SK-N-SH (cell line): ENCODE data around the gene CUX1. TPM values are rescaled to one million over a fixed set of nuclear protein-coding genes. Genes with fewer than 3 reads are reported as not detected.

Experiments used
- CTCF ChIA-PET: fragments of 300-600, 350-600 bp; formaldehyde crosslinking; extraction: SDS; loops from one replicate; lab custom pipeline; 2021; lab: Yijun Ruan, JAX
- POLR2A ChIA-PET: fragments of 350-600 bp; sonication (Branson Sonifier 250); formaldehyde crosslinking; extraction: SDS; loops from one replicate; lab custom pipeline; 2020; ENCODE audit warnings: antibody characterized with exemption, inconsistent platforms; lab: Yijun Ruan, JAX
- DNase-seq: peaks from one replicate; pipeline ENCODE4 v3.0.0; 2012
- H2AFZ ChIP-seq: fragments of 200-600 bp; sonication (generic); 2 replicates; pipeline ENCODE4 v1.8.1; 2016; ENCODE audit warnings: antibody characterized with exemption, mild to moderate bottlenecking, low read depth
- H3F3A ChIP-seq: fragments of 200-600 bp; sonication (generic); replicated peaks from 2 replicates; pipeline ENCODE3; 2016; ENCODE audit warnings: antibody characterized with exemption, mild to moderate bottlenecking; ENCODE audit not compliant: insufficient read depth
- H3K27ac ChIP-seq, 2 experiments: fragments of 200-500 bp in 1 of 2; fragments of 200-600 bp in 1 of 2; sonication (Bioruptor generic) in 1 of 2; sonication (generic), shearing (Covaris generic) in 1 of 2; 2 replicates each; pipeline versions ENCODE4 v1.5.1 to v1.6.1; 2014 to 2016; ENCODE audit warnings: low read depth in 2 of 2, inconsistent platforms in 1 of 2, low read length in 1 of 2, mild to moderate bottlenecking in 1 of 2, mixed read lengths in 1 of 2
- H3K27me3 ChIP-seq: fragments of 200-600 bp; sonication (generic), shearing (Covaris generic); 2 replicates; pipeline ENCODE4 v1.6.1; 2016; ENCODE audit warnings: mixed run types; ENCODE audit not compliant: insufficient read depth
- H3K36me3 ChIP-seq, 2 experiments: fragments of 200-500 bp in 1 of 2; fragments of 200-600 bp in 1 of 2; sonication (Bioruptor generic) in 1 of 2; sonication (generic) in 1 of 2; replicated peaks in 1 of 2; 2 replicates each; pipeline versions ENCODE3 to v1.5.1; 2014 to 2016; ENCODE audit warnings: low read length in 1 of 2, mild to moderate bottlenecking in 1 of 2; ENCODE audit not compliant: insufficient read depth in 2 of 2, control insufficient read depth in 1 of 2
- H3K4me1 ChIP-seq, 2 experiments: fragments of 200-500 bp in 1 of 2; fragments of 200-600 bp in 1 of 2; sonication (Bioruptor generic) in 1 of 2; sonication (generic), shearing (Covaris generic) in 1 of 2; 2 replicates each; pipeline versions ENCODE4 v1.5.1 to v1.6.1; 2014 to 2016; ENCODE audit warnings: low read depth in 1 of 2, low read length in 1 of 2, mixed run types in 1 of 2; ENCODE audit not compliant: insufficient read depth in 2 of 2, control insufficient read depth in 1 of 2
- H3K4me2 ChIP-seq: fragments of 200-600 bp; sonication (generic), shearing (Covaris generic); 2 replicates; pipeline ENCODE4 v1.6.1; 2017; ENCODE audit warnings: mixed run types
- H3K4me3 ChIP-seq, 2 experiments: fragments of 200-500 bp in 1 of 2; fragments of 200-600 bp in 1 of 2; sonication (Bioruptor generic) in 1 of 2; sonication (generic), shearing (Covaris generic) in 1 of 2; 2 replicates each; pipeline versions ENCODE4 v1.5.1 to v1.8.1; 2014 to 2016; ENCODE audit warnings: low read depth in 2 of 2, inconsistent platforms in 1 of 2, low read length in 1 of 2, mild to moderate bottlenecking in 1 of 2, mixed read lengths in 1 of 2, moderate library complexity in 1 of 2
- H3K79me2 ChIP-seq: fragments of 200-600 bp; sonication (generic); 2 replicates; pipeline ENCODE4 v1.8.1; 2017; ENCODE audit warnings: mild to moderate bottlenecking; ENCODE audit not compliant: insufficient read depth
- H3K9ac ChIP-seq: fragments of 200-600 bp; sonication (generic); 2 replicates; pipeline ENCODE4 v1.6.1; 2017; ENCODE audit warnings: mixed run types
- H3K9me2 ChIP-seq: fragments of 200-600 bp; sonication (generic); 2 replicates; pipeline ENCODE4 v1.6.1; 2017; ENCODE audit warnings: mixed run types
- H3K9me3 ChIP-seq: fragments of 200-600 bp; sonication (generic); 2 replicates; pipeline ENCODE4 v1.6.1; 2017; ENCODE audit warnings: mixed run types, mild to moderate bottlenecking, moderate library complexity
- H4K20me1 ChIP-seq: fragments of 200-600 bp; sonication (generic); 2 replicates; pipeline ENCODE4 v1.6.1; 2017; ENCODE audit warnings: mild to moderate bottlenecking, mixed run types; ENCODE audit not compliant: insufficient read depth
- CHD2 ChIP-seq: fragments of 150-350 bp; IDR thresholded peaks from 2 replicates; pipeline ENCODE4 v1.6.1; 2018; ENCODE audit warnings: low read length; ENCODE audit not compliant: partially characterized antibody
- ELF1 ChIP-seq: IDR thresholded peaks from 2 replicates; pipeline ENCODE4 v1.4.0; 2012
- POLR2AphosphoS5 ChIP-seq: IDR thresholded peaks from 2 replicates; pipeline ENCODE4 v1.6.1; 2012; ENCODE audit warnings: low read depth, low read length
- RFX5 ChIP-seq: IDR thresholded peaks from 2 replicates; pipeline ENCODE4 v1.6.1; 2012; ENCODE audit warnings: mild to moderate bottlenecking, improper control_type of control experiment, low read length
- RXRA ChIP-seq: IDR thresholded peaks from 2 replicates; pipeline ENCODE4 v1.4.0; 2012; ENCODE audit warnings: low read depth, mild to moderate bottlenecking, borderline replicate concordance
- SIN3A ChIP-seq: IDR thresholded peaks from 2 replicates; pipeline ENCODE4 v1.6.1; 2012; ENCODE audit warnings: low read depth, mild to moderate bottlenecking, low read length, moderate library complexity, borderline replicate concordance
- SMC3 ChIP-seq: IDR thresholded peaks from 2 replicates; pipeline ENCODE4 v1.6.1; 2012; ENCODE audit warnings: low read depth, low read length, improper control_type of control experiment
- TAF1 ChIP-seq: IDR thresholded peaks from 2 replicates; pipeline ENCODE4 v1.6.1; 2012; ENCODE audit warnings: low read depth, mild to moderate bottlenecking, low read length, moderate library complexity, borderline replicate concordance
- WGBS: methylation state at CpG from one replicate; pipeline ENCODE4 v1.1.6; 2017; ENCODE audit warnings: low lambda C conversion rate; 5-methylcytosine and 5-hydroxymethylcytosine counted together
- polyA plus RNA-seq, 3 experiments: library from polyadenylated mRNA; depleted of rRNA; stranded (reverse); fragments of >200 nt; gene quantifications; 2 replicates each; pipeline ENCODE4 v1.2.3, GENCODE V29; 2012
- TF ChIP-seq, protein P1 (sequence below): fragments of 150-350 bp; IDR thresholded peaks from 2 replicates; pipeline ENCODE4 v1.6.1; 2017; ENCODE audit warnings: antibody characterized with exemption, low read length, low read depth, borderline replicate concordance
- TF ChIP-seq, protein P2 (sequence below): IDR thresholded peaks from 2 replicates; pipeline ENCODE4; 2012
- TF ChIP-seq, protein P3 (sequence below): IDR thresholded peaks from 2 replicates; pipeline ENCODE4 v1.4.0; 2012; ENCODE audit warnings: low read depth
- TF ChIP-seq, protein P4 (sequence below): IDR thresholded peaks from 2 replicates; pipeline ENCODE4 v1.4.0; 2012; ENCODE audit warnings: low read depth, borderline replicate concordance
- TF ChIP-seq, protein P5 (sequence below): fragments of 150-350 bp; IDR thresholded peaks from 2 replicates; pipeline ENCODE4 v1.6.1; 2016; ENCODE audit warnings: mild to moderate bottlenecking, low read depth, low read length
- TF ChIP-seq, protein P6 (sequence below): IDR thresholded peaks from 2 replicates; pipeline ENCODE4 v1.6.1; 2012; ENCODE audit warnings: mild to moderate bottlenecking, low read depth, low read length, moderate library complexity

CUX1 gene
- polyA plus RNA-seq, 1 of the 3 experiments (the other 2 are of a cell fraction): 68.6 TPM

DNA sequence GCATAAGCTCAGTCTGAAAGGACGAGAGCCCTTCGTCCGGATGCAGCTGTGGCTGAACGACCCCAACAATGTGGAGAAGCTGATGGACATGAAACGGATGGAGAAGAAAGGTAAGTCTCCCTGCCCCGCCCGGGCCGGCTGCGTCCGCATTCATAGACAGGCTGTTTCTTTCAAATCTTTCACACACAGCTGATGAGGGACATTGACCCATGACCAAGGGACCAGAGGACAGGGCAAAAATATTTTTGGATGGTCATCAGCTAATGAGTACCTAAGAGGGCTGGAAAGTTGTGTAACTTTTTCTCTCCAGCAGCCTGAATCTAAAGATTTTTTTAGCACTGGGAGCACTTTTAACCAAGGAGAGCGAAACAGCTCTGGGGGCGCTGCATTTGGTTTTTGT is 416.7 kb downstream of the CUX1 start:
- Histone ChIP-seq H3K4me3 (no peak overlapping the region), H3K9me3 (no peaks in the 10 kb centered on the region), H3K36me3 (peaks cover 5 to 18% of the 10 kb centered on the region in 2 experiments), H3K27me3 (no peaks in the 10 kb centered on the region), H3K9ac (no peak overlapping the region), H3K4me1 (peaks cover 0 to 2% of the 10 kb centered on the region in 2 experiments; a peak in 1 of 4 replicates), H3K79me2 (no peaks in the 10 kb centered on the region), H3F3A (no peaks in the 10 kb centered on the region), H3K27ac (no peak overlapping the region), H4K20me1 (no peaks in the 10 kb centered on the region), H2AFZ (no peak overlapping the region), H3K9me2 (no peaks in the 10 kb centered on the region), H3K4me2 (no peak overlapping the region)
- ChIA-PET CTCF (interaction anchor here (0.9 to 1.9 kb wide), 5 partner anchors 13 to 545 kb away, joined by 3 to 8 read pairs (median 4); no protein-coding TSS in a partner anchor), POLR2A (no interaction called here)
- DNase-seq: no peak
- TF ChIP-seq SMC3: no peak
- TF ChIP-seq, protein P1, sequence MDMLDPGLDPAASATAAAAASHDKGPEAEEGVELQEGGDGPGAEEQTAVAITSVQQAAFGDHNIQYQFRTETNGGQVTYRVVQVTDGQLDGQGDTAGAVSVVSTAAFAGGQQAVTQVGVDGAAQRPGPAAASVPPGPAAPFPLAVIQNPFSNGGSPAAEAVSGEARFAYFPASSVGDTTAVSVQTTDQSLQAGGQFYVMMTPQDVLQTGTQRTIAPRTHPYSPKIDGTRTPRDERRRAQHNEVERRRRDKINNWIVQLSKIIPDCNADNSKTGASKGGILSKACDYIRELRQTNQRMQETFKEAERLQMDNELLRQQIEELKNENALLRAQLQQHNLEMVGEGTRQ: no peak
- TF ChIP-seq POLR2AphosphoS5: no peak
- no peak for TF ChIP-seq SIN3A
- no peak for TF ChIP-seq RFX5
- TF ChIP-seq, protein P2, sequence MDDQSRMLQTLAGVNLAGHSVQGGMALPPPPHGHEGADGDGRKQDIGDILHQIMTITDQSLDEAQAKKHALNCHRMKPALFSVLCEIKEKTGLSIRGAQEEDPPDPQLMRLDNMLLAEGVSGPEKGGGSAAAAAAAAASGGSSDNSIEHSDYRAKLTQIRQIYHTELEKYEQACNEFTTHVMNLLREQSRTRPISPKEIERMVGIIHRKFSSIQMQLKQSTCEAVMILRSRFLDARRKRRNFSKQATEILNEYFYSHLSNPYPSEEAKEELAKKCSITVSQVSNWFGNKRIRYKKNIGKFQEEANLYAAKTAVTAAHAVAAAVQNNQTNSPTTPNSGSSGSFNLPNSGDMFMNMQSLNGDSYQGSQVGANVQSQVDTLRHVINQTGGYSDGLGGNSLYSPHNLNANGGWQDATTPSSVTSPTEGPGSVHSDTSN: no peak
- 95% methylated on average over 12 of the region's 12 CpGs for WGBS

DNA sequence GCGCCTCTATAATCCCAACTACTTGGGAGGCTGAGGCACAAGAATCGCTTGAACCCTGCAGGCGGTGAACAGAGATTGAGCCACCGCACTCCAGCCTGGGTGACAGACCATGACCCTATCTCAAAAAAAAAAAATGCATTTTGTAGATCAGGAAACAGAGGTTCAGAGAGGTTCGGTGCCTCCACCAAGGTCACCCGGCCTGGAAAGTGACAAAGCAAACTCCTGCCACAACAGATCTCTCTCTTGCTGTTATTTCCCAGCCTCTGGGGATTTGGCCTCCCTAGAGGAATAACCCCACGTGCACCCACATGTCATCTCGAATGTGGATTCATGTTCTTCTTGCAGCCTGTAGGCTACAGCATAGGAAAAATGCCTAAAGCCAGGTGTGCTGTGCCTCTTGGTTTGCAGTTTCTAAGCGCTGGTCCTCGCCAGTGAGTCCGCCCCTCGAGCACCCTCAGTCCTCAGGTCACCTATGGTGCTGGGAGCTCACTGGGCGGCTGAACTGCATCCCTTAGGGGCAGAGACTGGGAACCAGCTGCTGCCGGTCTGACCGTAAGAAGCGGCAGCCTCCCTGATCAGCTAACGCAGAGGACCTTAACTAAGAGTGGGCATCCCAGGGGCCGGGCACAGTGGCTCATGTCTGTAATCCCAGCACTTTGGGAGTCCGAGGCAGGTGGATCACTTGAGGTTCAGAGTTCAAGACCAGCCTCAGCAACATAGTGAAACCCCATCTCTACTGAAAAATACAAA is 417.6 kb downstream of the CUX1 start:
- CTCF ChIA-PET: interaction anchor here (0.9 to 5.5 kb wide), 18 partner anchors 9 to 699 kb away, joined by 3 to 68 read pairs (median 7); partner anchors contain the start of gene CUX1
- H3K4me1 ChIP-seq: peaks cover 0 to 2% of the 10 kb centered on the region in 2 experiments; a peak in 1 of 4 replicates
- POLR2A ChIA-PET: no interaction called here
- no peak for TF ChIP-seq CHD2
- TF ChIP-seq, protein P3, sequence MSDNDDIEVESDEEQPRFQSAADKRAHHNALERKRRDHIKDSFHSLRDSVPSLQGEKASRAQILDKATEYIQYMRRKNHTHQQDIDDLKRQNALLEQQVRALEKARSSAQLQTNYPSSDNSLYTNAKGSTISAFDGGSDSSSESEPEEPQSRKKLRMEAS: no peak
- TF ChIP-seq, protein P4, sequence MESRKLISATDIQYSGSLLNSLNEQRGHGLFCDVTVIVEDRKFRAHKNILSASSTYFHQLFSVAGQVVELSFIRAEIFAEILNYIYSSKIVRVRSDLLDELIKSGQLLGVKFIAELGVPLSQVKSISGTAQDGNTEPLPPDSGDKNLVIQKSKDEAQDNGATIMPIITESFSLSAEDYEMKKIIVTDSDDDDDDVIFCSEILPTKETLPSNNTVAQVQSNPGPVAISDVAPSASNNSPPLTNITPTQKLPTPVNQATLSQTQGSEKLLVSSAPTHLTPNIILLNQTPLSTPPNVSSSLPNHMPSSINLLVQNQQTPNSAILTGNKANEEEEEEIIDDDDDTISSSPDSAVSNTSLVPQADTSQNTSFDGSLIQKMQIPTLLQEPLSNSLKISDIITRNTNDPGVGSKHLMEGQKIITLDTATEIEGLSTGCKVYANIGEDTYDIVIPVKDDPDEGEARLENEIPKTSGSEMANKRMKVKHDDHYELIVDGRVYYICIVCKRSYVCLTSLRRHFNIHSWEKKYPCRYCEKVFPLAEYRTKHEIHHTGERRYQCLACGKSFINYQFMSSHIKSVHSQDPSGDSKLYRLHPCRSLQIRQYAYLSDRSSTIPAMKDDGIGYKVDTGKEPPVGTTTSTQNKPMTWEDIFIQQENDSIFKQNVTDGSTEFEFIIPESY: no peak
- no peak for TF ChIP-seq RFX5
- no peak for TF ChIP-seq TAF1
- TF ChIP-seq, protein P5, sequence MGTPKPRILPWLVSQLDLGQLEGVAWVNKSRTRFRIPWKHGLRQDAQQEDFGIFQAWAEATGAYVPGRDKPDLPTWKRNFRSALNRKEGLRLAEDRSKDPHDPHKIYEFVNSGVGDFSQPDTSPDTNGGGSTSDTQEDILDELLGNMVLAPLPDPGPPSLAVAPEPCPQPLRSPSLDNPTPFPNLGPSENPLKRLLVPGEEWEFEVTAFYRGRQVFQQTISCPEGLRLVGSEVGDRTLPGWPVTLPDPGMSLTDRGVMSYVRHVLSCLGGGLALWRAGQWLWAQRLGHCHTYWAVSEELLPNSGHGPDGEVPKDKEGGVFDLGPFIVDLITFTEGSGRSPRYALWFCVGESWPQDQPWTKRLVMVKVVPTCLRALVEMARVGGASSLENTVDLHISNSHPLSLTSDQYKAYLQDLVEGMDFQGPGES: no peak
- TF ChIP-seq, protein P6, sequence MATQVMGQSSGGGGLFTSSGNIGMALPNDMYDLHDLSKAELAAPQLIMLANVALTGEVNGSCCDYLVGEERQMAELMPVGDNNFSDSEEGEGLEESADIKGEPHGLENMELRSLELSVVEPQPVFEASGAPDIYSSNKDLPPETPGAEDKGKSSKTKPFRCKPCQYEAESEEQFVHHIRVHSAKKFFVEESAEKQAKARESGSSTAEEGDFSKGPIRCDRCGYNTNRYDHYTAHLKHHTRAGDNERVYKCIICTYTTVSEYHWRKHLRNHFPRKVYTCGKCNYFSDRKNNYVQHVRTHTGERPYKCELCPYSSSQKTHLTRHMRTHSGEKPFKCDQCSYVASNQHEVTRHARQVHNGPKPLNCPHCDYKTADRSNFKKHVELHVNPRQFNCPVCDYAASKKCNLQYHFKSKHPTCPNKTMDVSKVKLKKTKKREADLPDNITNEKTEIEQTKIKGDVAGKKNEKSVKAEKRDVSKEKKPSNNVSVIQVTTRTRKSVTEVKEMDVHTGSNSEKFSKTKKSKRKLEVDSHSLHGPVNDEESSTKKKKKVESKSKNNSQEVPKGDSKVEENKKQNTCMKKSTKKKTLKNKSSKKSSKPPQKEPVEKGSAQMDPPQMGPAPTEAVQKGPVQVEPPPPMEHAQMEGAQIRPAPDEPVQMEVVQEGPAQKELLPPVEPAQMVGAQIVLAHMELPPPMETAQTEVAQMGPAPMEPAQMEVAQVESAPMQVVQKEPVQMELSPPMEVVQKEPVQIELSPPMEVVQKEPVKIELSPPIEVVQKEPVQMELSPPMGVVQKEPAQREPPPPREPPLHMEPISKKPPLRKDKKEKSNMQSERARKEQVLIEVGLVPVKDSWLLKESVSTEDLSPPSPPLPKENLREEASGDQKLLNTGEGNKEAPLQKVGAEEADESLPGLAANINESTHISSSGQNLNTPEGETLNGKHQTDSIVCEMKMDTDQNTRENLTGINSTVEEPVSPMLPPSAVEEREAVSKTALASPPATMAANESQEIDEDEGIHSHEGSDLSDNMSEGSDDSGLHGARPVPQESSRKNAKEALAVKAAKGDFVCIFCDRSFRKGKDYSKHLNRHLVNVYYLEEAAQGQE: no peak
- no peak for TF ChIP-seq ELF1
- TF ChIP-seq RXRA: no peak

More for the DNA sequence above, 417.6 kb downstream of the CUX1 start:
- no peak for DNase-seq
- Histone ChIP-seq H3F3A (no peaks in the 10 kb centered on the region), H3K4me3 (no peak overlapping the region), H3K4me2 (no peak overlapping the region), H4K20me1 (no peaks in the 10 kb centered on the region), H3K9me2 (no peaks in the 10 kb centered on the region), H3K27me3 (no peaks in the 10 kb centered on the region), H3K9ac (no peak overlapping the region), H3K27ac (no peak overlapping the region), H3K36me3 (peaks cover 5 to 21% of the 10 kb centered on the region in 2 experiments), H3K9me3 (no peaks in the 10 kb centered on the region), H3K79me2 (no peaks in the 10 kb centered on the region), H2AFZ (no peak overlapping the region)
- WGBS: 97% methylated on average over 19 of the region's 19 CpGs
